ENCODE measurements around the gene ZNF667. TPM values are rescaled to one million over a fixed set of nuclear protein-coding genes. Genes with fewer than 3 reads are reported as not detected.

The ZNF667 gene
- total RNA-seq, 1 donor from 2014 or later = 1.8 TPM

GRCh38 chr19:56393119-56394012, 83.8 kb downstream of the ZNF667 start, which contains the start of gene ZNF582:
ZNF582 (minus strand) TSS chr19:56393534; CDS start chr19:56391752, 1,782 bp downstream.
- peak; percentile 92 to 97 for DNase-seq (ENCODE audit: low read depth in 2 of 2)

Other genes with a start within 250 kb of the ZNF667 start
- gene EDDM13, start 204.6 kb downstream of the ZNF667 start, total RNA-seq = 1.8 and 2.2 TPM in 2 replicates
- 6.9 and 8.2 TPM in 2 replicates for gene ZSCAN5A, start 162.5 kb downstream of the ZNF667 start, total RNA-seq
- gene ZNF582, start 83.8 kb downstream of the ZNF667 start, total RNA-seq = 1.3 and 2.4 TPM in 2 replicates
- 1.9 and 2.8 TPM in 2 replicates for gene ZNF583, start 73.0 kb downstream of the ZNF667 start, total RNA-seq
- gene ZNF471, start 30.5 kb upstream of the ZNF667 start, total RNA-seq = 0.90 and 1.5 TPM in 2 replicates
- gene ZFP28, start 61.6 kb upstream of the ZNF667 start, total RNA-seq = 4.6 and 5.4 TPM in 2 replicates
- 3.1 and 3.5 TPM in 2 replicates for gene ZNF470, start 90.1 kb upstream of the ZNF667 start, total RNA-seq
- 8.9 and 12.9 TPM in 2 replicates for gene ZNF71, start 118.0 kb upstream of the ZNF667 start, total RNA-seq
- gene SMIM17, start 165.8 kb upstream of the ZNF667 start, total RNA-seq = 0.26 and 0.51 TPM in 2 replicates
- 0.13 and 0.51 TPM in 2 replicates for gene ZNF835, start 194.4 kb upstream of the ZNF667 start, total RNA-seq

All from dermis microvascular lymphatic vessel endothelial cell (primary cell).